H1 (cell line): ENCODE data around the gene IPO11. TPM values are rescaled to one million over a fixed set of nuclear protein-coding genes. Genes with fewer than 3 reads are reported as not detected.

Source experiments
- CTCF ChIA-PET: fragments of 300-600 bp; sonication (Branson Sonifier 250); formaldehyde crosslinking; loops from one replicate; lab custom pipeline; 2021; ENCODE audit not compliant: partially characterized antibody; lab: Charles Lee
- POLR2A ChIA-PET: fragments of 300-600 bp; sonication (Branson Sonifier 250); formaldehyde crosslinking; loops from one replicate; lab custom pipeline; 2021; ENCODE audit warnings: inconsistent platforms; ENCODE audit not compliant: partially characterized antibody; lab: Charles Lee
- DNase-seq, 2 experiments: peaks; one replicate each; pipeline versions ENCODE4 v3.0.0 to v3.0.0-alpha.2; 2010 to 2022; ENCODE audit warnings: low spot score in 2 of 2, low read depth in 1 of 2, mixed read lengths in 1 of 2
- FAIRE-seq: peaks from 2 replicates; lab custom pipeline; 2011; peaks lifted over from hg19 to GRCh38; lab: Jason Lieb, UNC
- H2AFZ ChIP-seq: 2 replicates; pipeline ENCODE4 v1.8.1; 2012; ENCODE audit warnings: low read length, inconsistent platforms
- H2AK5ac ChIP-seq: 2 replicates; pipeline ENCODE4 v1.6.1; 2013; ENCODE audit warnings: low read depth, low read length
- H2BK120ac ChIP-seq: replicated peaks from 2 replicates; pipeline ENCODE3; 2013; ENCODE audit warnings: low read depth, low read length, inconsistent platforms
- H2BK12ac ChIP-seq: 2 replicates; pipeline ENCODE4 v1.6.1; 2013; ENCODE audit warnings: low read depth, low read length
- H2BK15ac ChIP-seq: 2 replicates; pipeline ENCODE4 v1.6.1; 2013; ENCODE audit warnings: low read length
- H2BK20ac ChIP-seq: 2 replicates; pipeline ENCODE4 v1.6.1; 2013; ENCODE audit warnings: low read length
- H2BK5ac ChIP-seq: 2 replicates; pipeline ENCODE4 v1.6.1; 2013; ENCODE audit warnings: low read depth, low read length
- H3K14ac ChIP-seq: 2 replicates; pipeline ENCODE4 v1.6.1; 2013; ENCODE audit warnings: inconsistent platforms; ENCODE audit not compliant: insufficient read length
- H3K18ac ChIP-seq: 2 replicates; pipeline ENCODE4 v1.6.1; 2013; ENCODE audit warnings: low read length; ENCODE audit errors: extremely low read depth
- H3K23ac ChIP-seq: 2 replicates; pipeline ENCODE4 v1.6.1; 2013; ENCODE audit warnings: inconsistent platforms; ENCODE audit not compliant: insufficient read length
- H3K23me2 ChIP-seq: 2 replicates; pipeline ENCODE4 v1.6.1; 2013; ENCODE audit warnings: low read depth, low read length
- H3K27ac ChIP-seq: 2 replicates; pipeline ENCODE4 v1.6.1; 2011; ENCODE audit warnings: low read depth, low read length, inconsistent platforms
- H3K27me3 ChIP-seq, 4 experiments: replicated peaks in 1 of 4; 1 replicate in 1 of 4; 2 replicates in 3 of 4; pipeline versions ENCODE4 v1.6.1 to v1.8.1; 2011 to 2013; ENCODE audit warnings: low read length in 3 of 4, mild to moderate bottlenecking in 3 of 4, inconsistent platforms in 2 of 4, mixed read lengths in 2 of 4, moderate library complexity in 1 of 4; ENCODE audit not compliant: control insufficient read depth in 3 of 4, insufficient read depth in 3 of 4; ENCODE audit errors: extremely low read depth in 1 of 4
- H3K36me3 ChIP-seq, 4 experiments: 2 replicates each; pipeline versions ENCODE4 v1.6.1 to v1.8.1; 2011 to 2013; ENCODE audit warnings: mild to moderate bottlenecking in 4 of 4, low read length in 3 of 4, moderate library complexity in 2 of 4, control low read depth in 1 of 4, inconsistent platforms in 1 of 4; ENCODE audit not compliant: insufficient read depth in 4 of 4, control insufficient read depth in 2 of 4
- H3K4ac ChIP-seq: replicated peaks from 2 replicates; pipeline ENCODE3; 2013; ENCODE audit warnings: low read length, low read depth, mixed read lengths, inconsistent platforms; ENCODE audit not compliant: insufficient read length
- H3K4me1 ChIP-seq, 4 experiments: replicated peaks in 1 of 4; 1 replicate in 1 of 4; 2 replicates in 3 of 4; pipeline versions ENCODE4 v1.6.1 to v1.8.1; 2011 to 2013; ENCODE audit warnings: low read length in 3 of 4, inconsistent platforms in 2 of 4, mixed read lengths in 1 of 4; ENCODE audit not compliant: insufficient read depth in 4 of 4, control insufficient read depth in 3 of 4
- H3K4me2 ChIP-seq, 2 experiments: 2 replicates each; pipeline versions ENCODE4 v1.6.1 to v1.8.1; 2011 to 2013; ENCODE audit warnings: low read depth in 2 of 2, low read length in 2 of 2, control low read depth in 1 of 2, inconsistent platforms in 1 of 2, mild to moderate bottlenecking in 1 of 2; ENCODE audit not compliant: insufficient read depth in 1 of 2
- H3K4me3 ChIP-seq, 4 experiments: fragments of 200-600, 300-600 bp in 1 of 4; sonication (generic), shearing (Covaris generic), sonication (Bioruptor Twin) in 1 of 4; 2 replicates each; pipeline versions ENCODE4 v1.5.1 to v1.8.1; 2011 to 2016; ENCODE audit warnings: low read length in 4 of 4, low read depth in 3 of 4, control low read depth in 2 of 4, inconsistent platforms in 2 of 4, mild to moderate bottlenecking in 2 of 4, mixed read lengths in 1 of 4, moderate library complexity in 1 of 4; ENCODE audit not compliant: insufficient read depth in 2 of 4; ENCODE audit errors: extremely low read depth in 1 of 4
- H3K56ac ChIP-seq: replicated peaks from 2 replicates; pipeline ENCODE3; 2013; ENCODE audit warnings: low read depth, mild to moderate bottlenecking, mixed read lengths, low read length, inconsistent platforms; ENCODE audit not compliant: insufficient read length
- H3K79me1 ChIP-seq: 2 replicates; pipeline ENCODE4 v1.6.1; 2013; ENCODE audit warnings: low read depth, low read length, control low read depth
- H3K79me2 ChIP-seq, 2 experiments: 2 replicates each; pipeline versions ENCODE4 v1.6.1 to v1.8.1; 2012 to 2013; ENCODE audit warnings: low read length in 2 of 2, mild to moderate bottlenecking in 2 of 2, inconsistent platforms in 1 of 2; ENCODE audit not compliant: insufficient read depth in 2 of 2, control insufficient read depth in 1 of 2
- H3K9ac ChIP-seq, 4 experiments: replicated peaks in 1 of 4; 1 replicate in 1 of 4; 2 replicates in 3 of 4; pipeline versions ENCODE4 v1.6.1 to v1.8.1; 2011 to 2013; ENCODE audit warnings: low read depth in 3 of 4, low read length in 3 of 4, control low read depth in 2 of 4, mild to moderate bottlenecking in 2 of 4, moderate library complexity in 2 of 4, inconsistent platforms in 1 of 4; ENCODE audit errors: extremely low read depth in 1 of 4
- H3K9me3 ChIP-seq, 2 experiments: 2 replicates each; pipeline versions ENCODE4 v1.6.1 to v1.8.1; 2012 to 2013; ENCODE audit warnings: mild to moderate bottlenecking in 2 of 2, moderate library complexity in 2 of 2, control low read depth in 1 of 2, inconsistent platforms in 1 of 2, low read depth in 1 of 2, low read length in 1 of 2, mixed read lengths in 1 of 2; ENCODE audit not compliant: insufficient read depth in 2 of 2
- H4K20me1 ChIP-seq, 2 experiments: replicated peaks in 1 of 2; 2 replicates each; pipeline versions ENCODE3 to v1.8.1; 2011 to 2013; ENCODE audit warnings: inconsistent platforms in 2 of 2, low read length in 2 of 2, mild to moderate bottlenecking in 1 of 2; ENCODE audit not compliant: insufficient read depth in 2 of 2, control insufficient read depth in 1 of 2
- H4K5ac ChIP-seq: 2 replicates; pipeline ENCODE4 v1.6.1; 2013; ENCODE audit warnings: low read length, low read depth, mixed read lengths, inconsistent platforms; ENCODE audit not compliant: insufficient read length
- H4K8ac ChIP-seq: 2 replicates; pipeline ENCODE4 v1.8.0; 2013; ENCODE audit warnings: mild to moderate bottlenecking, moderate library complexity, low read length, inconsistent platforms; ENCODE audit not compliant: insufficient read depth; ENCODE audit errors: extremely low read depth
- H4K91ac ChIP-seq: replicated peaks from 2 replicates; pipeline ENCODE3; 2013; ENCODE audit warnings: low read length, mixed read lengths, inconsistent platforms; ENCODE audit not compliant: insufficient read length
- ASH2L ChIP-seq: fragments of 200-600, 300-600 bp; sonication (generic); IDR thresholded peaks from one replicate; pipeline ENCODE4 v1.7.1; 2017; ENCODE audit warnings: low read length
- BCL11A ChIP-seq, 2 experiments: IDR thresholded peaks; one replicate each; pipeline ENCODE4 v1.6.1; 2011; ENCODE audit warnings: low read depth in 2 of 2, low read length in 2 of 2, mild to moderate bottlenecking in 2 of 2
- CHD1 ChIP-seq: IDR thresholded peaks from 2 replicates; pipeline ENCODE4 v1.6.1; 2012; ENCODE audit warnings: low read depth, low read length, improper control_type of control experiment
- WGBS, 2 experiments: shearing (Covaris generic) in 1 of 2; methylation state at CpG; one replicate each; pipeline versions ENCODE4 v1.1.6 to v1.1.7; 2013 to 2015; ENCODE audit warnings: low lambda C conversion rate in 2 of 2, mixed read lengths in 2 of 2, inconsistent platforms in 1 of 2, low coverage in 1 of 2, missing lambda C conversion rate in 1 of 2; ENCODE audit not compliant: insufficient replicate concordance in 2 of 2, insufficient coverage in 1 of 2, insufficient read length in 1 of 2; ENCODE audit errors: extremely low coverage in 1 of 2, missing lambda C conversion rate in 1 of 2; 5-methylcytosine and 5-hydroxymethylcytosine counted together
- polyA plus RNA-seq, 7 experiments: library from polyadenylated mRNA; depleted of rRNA in 3 of 7; stranded (reverse) in 5 of 7; unstranded in 2 of 7; fragments of >200 nt in 5 of 7; fragments of 200-250 nt in 2 of 7; gene quantifications; 1 replicate in 5 of 7; 2 replicates in 1 of 7; 4 replicates in 1 of 7; pipeline versions ENCODE4 v1.2.1 to v1.2.3, GENCODE V29; 2011 to 2013; ENCODE audit warnings: missing spikeins in 2 of 7, mixed read lengths in 2 of 7
- total RNA-seq: library from RNA; stranded (reverse); fragmentation: NEBNext Ultra II Directional; extraction: Animal tissue kit (Norgen Biotek cat#: 25700); gene quantifications from 2 replicates; pipeline ENCODE4 v1.2.1, GENCODE V29; 2021

IPO11 gene
- total and polyA plus RNA-seq, 2 of the 8 experiments (the other 6 are each of a cell fraction or from before 2014, with no cell fraction given): 23.6 to 64.4 TPM

- Histone ChIP-seq H4K20me1 (no peaks in the 10 kb centered on the region), H3K9me3 (no peaks in the 10 kb centered on the region), H3K4me3 (no peak overlapping the region), H3K79me2 (no peaks in the 10 kb centered on the region), H3K27ac (no peak overlapping the region), H2BK120ac (no peak overlapping the region), H2AK5ac (no peak overlapping the region), H4K5ac (no peak overlapping the region), H2BK15ac (no peak overlapping the region), H3K18ac (no peak overlapping the region), H2BK5ac (no peak overlapping the region), H2AFZ (no peak overlapping the region), H2BK12ac (no peak overlapping the region), H3K9ac (no peak overlapping the region), H4K91ac (no peak overlapping the region), H3K56ac (no peak overlapping the region), H3K79me1 (no peaks in the 10 kb centered on the region), H3K36me3 (peaks cover 0 to 7% (median 1%) of the 10 kb centered on the region in 4 experiments; a peak in 3 of 8 replicates), H3K4me1 (no peaks in the 10 kb centered on the region), H4K8ac (no peak overlapping the region), H3K4ac (no peak overlapping the region), H2BK20ac (no peak overlapping the region), H3K27me3 (no peaks in the 10 kb centered on the region), H3K23me2 (no peaks in the 10 kb centered on the region), H3K23ac (no peak overlapping the region), H3K4me2 (no peak overlapping the region), H3K14ac (no peak overlapping the region)
- FAIRE-seq: no peak
- no peak for DNase-seq
- ChIA-PET CTCF (interaction anchor here (1.2 to 1.7 kb wide), 3 partner anchors 11 to 17 kb away, joined by 4 to 5 read pairs (median 5); no protein-coding TSS in a partner anchor), POLR2A (no interaction called here)
- 91% methylated on average over 2 of the region's 2 CpGs; no CpG with 5 or more reads in 1 of the 2 experiments for WGBS, 2 experiments
- TF ChIP-seq ASH2L (no peak), BCL11A (IDR thresholded peaks at IDR 0.05; ENCODE audit: low read depth in 2 of 2, low read length in 2 of 2) (no peak), CHD1 (no peak)
These were observed 65.2 kb downstream of the IPO11 start for GRCh38 chr5:62477801-62478200.
